Measurements from ENCODE around the gene BLVRA.

GRCh38 chr7:43838201-43838658, 79.8 kb downstream of the BLVRA start:
- TF ChIP-seq RAD21 (conservative IDR thresholded peaks at IDR 0.05 in 1 of 2, IDR thresholded peaks at IDR 0.05 in 1 of 2), result no peak
- TF ChIP-seq POLR2A (IDR thresholded peaks at IDR 0.05; ENCODE audit: low read length), result no peak
- TF ChIP-seq CHD2 (IDR thresholded peaks at IDR 0.05; ENCODE audit: low read length, partially characterized antibody), result no peak
- no peak for TF ChIP-seq RFX5 (IDR thresholded peaks at IDR 0.05)
- TF ChIP-seq, protein P1, sequence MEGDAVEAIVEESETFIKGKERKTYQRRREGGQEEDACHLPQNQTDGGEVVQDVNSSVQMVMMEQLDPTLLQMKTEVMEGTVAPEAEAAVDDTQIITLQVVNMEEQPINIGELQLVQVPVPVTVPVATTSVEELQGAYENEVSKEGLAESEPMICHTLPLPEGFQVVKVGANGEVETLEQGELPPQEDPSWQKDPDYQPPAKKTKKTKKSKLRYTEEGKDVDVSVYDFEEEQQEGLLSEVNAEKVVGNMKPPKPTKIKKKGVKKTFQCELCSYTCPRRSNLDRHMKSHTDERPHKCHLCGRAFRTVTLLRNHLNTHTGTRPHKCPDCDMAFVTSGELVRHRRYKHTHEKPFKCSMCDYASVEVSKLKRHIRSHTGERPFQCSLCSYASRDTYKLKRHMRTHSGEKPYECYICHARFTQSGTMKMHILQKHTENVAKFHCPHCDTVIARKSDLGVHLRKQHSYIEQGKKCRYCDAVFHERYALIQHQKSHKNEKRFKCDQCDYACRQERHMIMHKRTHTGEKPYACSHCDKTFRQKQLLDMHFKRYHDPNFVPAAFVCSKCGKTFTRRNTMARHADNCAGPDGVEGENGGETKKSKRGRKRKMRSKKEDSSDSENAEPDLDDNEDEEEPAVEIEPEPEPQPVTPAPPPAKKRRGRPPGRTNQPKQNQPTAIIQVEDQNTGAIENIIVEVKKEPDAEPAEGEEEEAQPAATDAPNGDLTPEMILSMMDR (IDR thresholded peaks at IDR 0.05), result no peak
- no peak for TF ChIP-seq ELK1 (IDR thresholded peaks at IDR 0.05; ENCODE audit: low read depth, low read length)
- no peak for TF ChIP-seq BHLHE40 (IDR thresholded peaks at IDR 0.05; ENCODE audit: low read depth, low read length)
- TF ChIP-seq HDAC2 (IDR thresholded peaks at IDR 0.05), result no peak
- TF ChIP-seq EHMT2 (IDR thresholded peaks at IDR 0.05; ENCODE audit: low read depth), result no peak
- no peak for TF ChIP-seq EP300 (IDR thresholded peaks at IDR 0.05)
- TF ChIP-seq, protein P2, sequence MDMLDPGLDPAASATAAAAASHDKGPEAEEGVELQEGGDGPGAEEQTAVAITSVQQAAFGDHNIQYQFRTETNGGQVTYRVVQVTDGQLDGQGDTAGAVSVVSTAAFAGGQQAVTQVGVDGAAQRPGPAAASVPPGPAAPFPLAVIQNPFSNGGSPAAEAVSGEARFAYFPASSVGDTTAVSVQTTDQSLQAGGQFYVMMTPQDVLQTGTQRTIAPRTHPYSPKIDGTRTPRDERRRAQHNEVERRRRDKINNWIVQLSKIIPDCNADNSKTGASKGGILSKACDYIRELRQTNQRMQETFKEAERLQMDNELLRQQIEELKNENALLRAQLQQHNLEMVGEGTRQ (IDR thresholded peaks at IDR 0.05), result no peak
- no peak for TF ChIP-seq NFE2L2 (conservative IDR thresholded peaks at IDR 0.05; ENCODE audit: low read length)
- TF ChIP-seq FOXS1 (CRISPR knock-in tag; IDR thresholded peaks at IDR 0.05), result no peak
- no peak for TF ChIP-seq FOSL2 (IDR thresholded peaks at IDR 0.05)
- TF ChIP-seq FOSL2 (CRISPR knock-in tag; IDR thresholded peaks at IDR 0.05), result no peak
